Stomach (tissue), 4 donors: Measurements from ENCODE around the gene PNMA8A.

Experiments used
- CTCF ChIP-seq, 7 experiments: fragments of 450-650 bp in 4 of 7; fragments of 200-600 bp in 3 of 7; sonication (generic) in 3 of 7; IDR thresholded peaks; one replicate each; pipeline ENCODE4 v1.5.1; 2016 to 2019; ENCODE audit warnings: antibody characterized with exemption in 7 of 7, control low read depth in 2 of 7, mild to moderate bottlenecking in 1 of 7
- POLR2A ChIP-seq, 4 donors: fragments of 450-650 bp; IDR thresholded peaks; one replicate each; pipeline ENCODE4 v1.6.1; 2016; ENCODE audit warnings: antibody characterized with exemption in 4 of 4, control low read depth in 2 of 4, mild to moderate bottlenecking in 1 of 4, moderate library complexity in 1 of 4
- POLR2AphosphoS5 ChIP-seq, 3 donors: sonication (generic); formaldehyde crosslinking; IDR thresholded peaks; one replicate each; pipeline ENCODE4 v1.6.1; 2016; ENCODE audit warnings: antibody characterized with exemption in 3 of 3

GRCh38 chr19:46448601-46449000 lies 22.8 kb downstream of the PNMA8A start:
- TF ChIP-seq CTCF (IDR thresholded peaks at IDR 0.05): no peak
- TF ChIP-seq POLR2AphosphoS5 (IDR thresholded peaks at IDR 0.05): no peak
- no peak for TF ChIP-seq POLR2A (IDR thresholded peaks at IDR 0.05)
